NCI-H446 (cell line): ENCODE results near the gene NLGN1.

Experiments
- DNase-seq, 2 experiments: peaks; one replicate each; lab custom pipeline; 2025; lab: John Stamatoyannopoulos, UW

Gene NLGN1

GRCh38 chr3:173986861-173987410 lies 589.4 kb downstream of the NLGN1 start:
- DNase-seq, result no peak

- DNase-seq, result no peak
These were observed 591.4 kb downstream of the NLGN1 start for GRCh38 chr3:173988909-173989308.

- no peak for DNase-seq
These were observed 594.9 kb downstream of the NLGN1 start for GRCh38 chr3:173992416-173992815.

GRCh38 chr3:173993299-173993698 lies 595.8 kb downstream of the NLGN1 start:
- peak; percentile 42 to 64 for DNase-seq

GRCh38 chr3:174000675-174001074 lies 603.1 kb downstream of the NLGN1 start:
- no peak for DNase-seq

- DNase-seq, result no peak
These were observed 605.0 kb downstream of the NLGN1 start for GRCh38 chr3:174002543-174002942.

GRCh38 chr3:174010907-174011306 lies 613.4 kb downstream of the NLGN1 start:
- DNase-seq, result no peak

- DNase-seq, result peak; percentile 55 to 71
These were observed 618.6 kb downstream of the NLGN1 start for GRCh38 chr3:174016186-174016585.

GRCh38 chr3:174020156-174020555 lies 622.6 kb downstream of the NLGN1 start:
- no peak for DNase-seq

GRCh38 chr3:174023421-174023820 lies 625.9 kb downstream of the NLGN1 start:
- DNase-seq, result peak; percentile 96 to 98

GRCh38 chr3:174028673-174029072 lies 631.1 kb downstream of the NLGN1 start:
- no peak for DNase-seq

GRCh38 chr3:174035328-174035886 lies 637.9 kb downstream of the NLGN1 start:
- DNase-seq, result peak; percentile 28 to 71

GRCh38 chr3:174046311-174046710 lies 648.8 kb downstream of the NLGN1 start:
- DNase-seq, result no peak

GRCh38 chr3:174049472-174049871 lies 651.9 kb downstream of the NLGN1 start:
- DNase-seq, result no peak

- peak; percentile 86 to 97 for DNase-seq
These were observed 653.6 kb downstream of the NLGN1 start for GRCh38 chr3:174051191-174051590.

GRCh38 chr3:174058804-174059203 lies 661.3 kb downstream of the NLGN1 start:
- peak in 1 of 2 experiments; percentile 48 for DNase-seq

- DNase-seq, result no peak
These were observed 662.9 kb downstream of the NLGN1 start for GRCh38 chr3:174060431-174060830.

- DNase-seq, result no peak
These were observed 663.6 kb downstream of the NLGN1 start for GRCh38 chr3:174061162-174061561.

GRCh38 chr3:174061731-174062130 lies 664.2 kb downstream of the NLGN1 start:
- no peak for DNase-seq

- no peak for DNase-seq
These were observed 665.4 kb downstream of the NLGN1 start for GRCh38 chr3:174062923-174063322.

- DNase-seq, result no peak
These were observed 670.5 kb downstream of the NLGN1 start for GRCh38 chr3:174068035-174068434.

GRCh38 chr3:174072675-174073074 lies 675.1 kb downstream of the NLGN1 start:
- no peak for DNase-seq

- DNase-seq, result no peak
These were observed 686.2 kb downstream of the NLGN1 start for GRCh38 chr3:174083706-174084105.

GRCh38 chr3:174089592-174089991 lies 692.0 kb downstream of the NLGN1 start:
- peak in 1 of 2 experiments; percentile 39 for DNase-seq
